GM06990 (cell line): Measurements from ENCODE around the gene CACNB2.
A peak's percentile ranks its signal among the peaks of the same experiment; 100 is the strongest.

Source experiments
- DNase-seq: peaks from one replicate; pipeline ENCODE4 v3.0.0-alpha.2; 2011; ENCODE audit not compliant: insufficient read length; ENCODE audit errors: extremely low read depth
- H3K27me3 ChIP-seq: replicated peaks from 2 replicates; pipeline ENCODE4 v1.6.0; 2011; ENCODE audit warnings: low read length; ENCODE audit not compliant: control insufficient read depth, insufficient read depth
- H3K36me3 ChIP-seq: 2 replicates; pipeline ENCODE4 v1.5.1; 2011; ENCODE audit warnings: low read length; ENCODE audit not compliant: control insufficient read depth, insufficient read depth
- H3K4me3 ChIP-seq: replicated peaks from 2 replicates; pipeline ENCODE4 v1.5.1; 2011; ENCODE audit warnings: low read depth, mild to moderate bottlenecking, control low read depth, low read length
- CTCF ChIP-seq: IDR thresholded peaks from 2 replicates; pipeline ENCODE4 v1.5.1; 2011; ENCODE audit warnings: low read length, control low read depth, mild to moderate bottlenecking, inconsistent platforms; ENCODE audit not compliant: insufficient read depth, poor library complexity, severe bottlenecking

CACNB2 gene

GRCh38 chr10:18137111-18137510 lies 3.1 kb upstream of the CACNB2 start:
- Histone ChIP-seq H3K36me3 (no peaks in the 10 kb centered on the region), H3K27me3 (no peaks in the 10 kb centered on the region), H3K4me3 (no peak overlapping the region)
- no peak for TF ChIP-seq CTCF
- DNase-seq = no peak

- H3K4me3 ChIP-seq = no peak overlapping the region
- no peak for TF ChIP-seq CTCF
- H3K36me3 ChIP-seq = no peaks in the 10 kb centered on the region
- DNase-seq = peak; percentile 2
- no peaks in the 10 kb centered on the region for H3K27me3 ChIP-seq
Measured at GRCh38 chr10:18140957-18141845, 977 bp downstream of the CACNB2 start.

- no peaks in the 10 kb centered on the region for H3K36me3 ChIP-seq
- H3K27me3 ChIP-seq = no peaks in the 10 kb centered on the region
- no peak for DNase-seq
- no peak for TF ChIP-seq CTCF
- no peak overlapping the region for H3K4me3 ChIP-seq
Measured at GRCh38 chr10:18142151-18142550, 1.9 kb downstream of the CACNB2 start.

GRCh38 chr10:18144396-18144795 lies 4.2 kb downstream of the CACNB2 start:
- no peak for DNase-seq
- no peak overlapping the region for H3K4me3 ChIP-seq
- TF ChIP-seq CTCF = no peak
- no peaks in the 10 kb centered on the region for H3K36me3 ChIP-seq
- H3K27me3 ChIP-seq = no peaks in the 10 kb centered on the region

- no peak for TF ChIP-seq CTCF
- H3K27me3 ChIP-seq = no peaks in the 10 kb centered on the region
- no peaks in the 10 kb centered on the region for H3K36me3 ChIP-seq
- H3K4me3 ChIP-seq = no peak overlapping the region
- no peak for DNase-seq
Measured at GRCh38 chr10:18144928-18145327, 4.7 kb downstream of the CACNB2 start.
